Smooth muscle cell (in vitro differentiated cells): ENCODE results near the gene OR5A2. TPM values are rescaled to one million over a fixed set of nuclear protein-coding genes. Genes with fewer than 3 reads are reported as not detected.

Source experiments
- DNase-seq: peaks from one replicate; lab custom pipeline; 2025; ENCODE audit not compliant: unreplicated experiment; lab: John Stamatoyannopoulos, UW
- H2AFZ ChIP-seq: fragments of 200-600 bp; sonication (generic); 2 replicates; pipeline ENCODE4 v1.6.0; 2016; ENCODE audit warnings: antibody characterized with exemption, low read depth, mild to moderate bottlenecking
- H3F3A ChIP-seq: fragments of 200-600 bp; sonication (generic); 2 replicates; pipeline ENCODE4 v1.6.0; 2017; ENCODE audit warnings: antibody characterized with exemption, low read depth
- H3K27ac ChIP-seq: fragments of 200-600 bp; sonication (generic); 2 replicates; pipeline ENCODE4 v1.5.1; 2016; ENCODE audit warnings: low read depth, mild to moderate bottlenecking
- H3K27me3 ChIP-seq: fragments of 200-600 bp; sonication (generic); 2 replicates; pipeline ENCODE4 v1.6.1; 2016; ENCODE audit warnings: low read depth, mild to moderate bottlenecking
- H3K36me3 ChIP-seq: fragments of 200-600 bp; sonication (generic); 2 replicates; pipeline ENCODE4 v1.5.1; 2016; ENCODE audit warnings: low read depth
- H3K4me1 ChIP-seq: fragments of 200-600 bp; sonication (generic); 2 replicates; pipeline ENCODE4 v1.5.1; 2016; ENCODE audit warnings: low read depth
- H3K4me2 ChIP-seq: fragments of 200-600 bp; sonication (generic); 2 replicates; pipeline ENCODE4 v1.6.0; 2016; ENCODE audit warnings: mild to moderate bottlenecking
- H3K4me3 ChIP-seq: fragments of 200-600 bp; sonication (generic); 2 replicates; pipeline ENCODE4 v1.5.1; 2016; ENCODE audit warnings: mild to moderate bottlenecking
- H3K79me2 ChIP-seq: fragments of 200-600 bp; sonication (generic); 2 replicates; pipeline ENCODE4 v1.6.0; 2016; ENCODE audit warnings: low read depth, mild to moderate bottlenecking
- H3K9ac ChIP-seq: fragments of 200-600 bp; sonication (generic); 2 replicates; pipeline ENCODE4 v1.6.0; 2016; ENCODE audit warnings: low read depth
- H3K9me3 ChIP-seq: fragments of 200-600 bp; sonication (generic); replicated peaks from 2 replicates; pipeline ENCODE4 v1.5.1; 2016; ENCODE audit warnings: low read depth
- H4K20me1 ChIP-seq: fragments of 200-600 bp; sonication (generic); 2 replicates; pipeline ENCODE4 v1.6.0; 2016; ENCODE audit warnings: low read depth
- CTCF ChIP-seq: fragments of 200-600 bp; sonication (generic); IDR thresholded peaks from 2 replicates; pipeline ENCODE4 v1.5.1; 2017; ENCODE audit warnings: borderline replicate concordance, mild to moderate bottlenecking, antibody characterized with exemption; ENCODE audit not compliant: insufficient read depth, poor library complexity, severe bottlenecking
- WGBS: methylation state at CpG from one replicate; pipeline ENCODE4 v1.1.7; 2016; ENCODE audit warnings: low lambda C conversion rate; 5-methylcytosine and 5-hydroxymethylcytosine counted together
- polyA plus RNA-seq: library from polyadenylated mRNA; unstranded; fragments of >200 nt; fragmentation: Nextera tagmentation; extraction: Ambion mirVana; gene quantifications from 2 replicates; pipeline ENCODE4 v1.2.1, GENCODE V29; 2016
- total RNA-seq: library from RNA; depleted of rRNA; stranded (reverse); fragments of >200 nt; gene quantifications from 2 replicates; pipeline ENCODE4 v1.2.3, GENCODE V29; 2014

OR5A2 gene
- total and polyA plus RNA-seq, 2 experiments from 2014 or later, result not detected

- no peak overlapping the region for H3K9ac ChIP-seq
- TF ChIP-seq CTCF, result no peak
- H2AFZ ChIP-seq, result no peak overlapping the region
- peaks cover 18% of the 10 kb centered on the region for H3K4me1 ChIP-seq
- H3K36me3 ChIP-seq, result no peaks in the 10 kb centered on the region
- H3K4me3 ChIP-seq, result no peak overlapping the region
- 32% methylated on average over 4 of the region's 4 CpGs for WGBS
- H3K4me2 ChIP-seq, result no peak overlapping the region
- H3K27ac ChIP-seq, result no peak overlapping the region
- no peaks in the 10 kb centered on the region for H4K20me1 ChIP-seq
- H3K79me2 ChIP-seq, result no peaks in the 10 kb centered on the region
- no peaks in the 10 kb centered on the region for H3F3A ChIP-seq
- DNase-seq, result no peak
- no peaks in the 10 kb centered on the region for H3K27me3 ChIP-seq
- no peaks in the 10 kb centered on the region for H3K9me3 ChIP-seq
Observed at GRCh38 chr11:59425131-59425530, 1.1 kb downstream of the OR5A2 start.

GRCh38 chr11:59423835-59424234 lies 2.4 kb downstream of the OR5A2 start:
- WGBS, result 77% methylated on average over 2 of the region's 2 CpGs
- no peaks in the 10 kb centered on the region for H3K9me3 ChIP-seq
- H3K9ac ChIP-seq, result no peak overlapping the region
- no peak overlapping the region for H3K4me2 ChIP-seq
- H3K27ac ChIP-seq, result no peak overlapping the region
- no peaks in the 10 kb centered on the region for H3K36me3 ChIP-seq
- H3K4me3 ChIP-seq, result no peak overlapping the region
- no peak for TF ChIP-seq CTCF
- no peak overlapping the region for H2AFZ ChIP-seq
- H4K20me1 ChIP-seq, result no peaks in the 10 kb centered on the region
- no peaks in the 10 kb centered on the region for H3F3A ChIP-seq
- no peak for DNase-seq
- H3K79me2 ChIP-seq, result no peaks in the 10 kb centered on the region
- H3K4me1 ChIP-seq, result peaks cover 18% of the 10 kb centered on the region
- no peaks in the 10 kb centered on the region for H3K27me3 ChIP-seq

GRCh38 chr11:59418156-59418555 lies 8.1 kb downstream of the OR5A2 start:
- H3K79me2 ChIP-seq, result no peaks in the 10 kb centered on the region
- H3K4me3 ChIP-seq, result no peak overlapping the region
- no peaks in the 10 kb centered on the region for H3F3A ChIP-seq
- H3K27ac ChIP-seq, result no peak overlapping the region
- WGBS, result 93% methylated on average over 2 of the region's 2 CpGs
- no peak overlapping the region for H3K9ac ChIP-seq
- H4K20me1 ChIP-seq, result no peaks in the 10 kb centered on the region
- H3K9me3 ChIP-seq, result no peaks in the 10 kb centered on the region
- H2AFZ ChIP-seq, result no peak overlapping the region
- no peak for DNase-seq
- no peak overlapping the region for H3K4me2 ChIP-seq
- no peak for TF ChIP-seq CTCF
- no peaks in the 10 kb centered on the region for H3K4me1 ChIP-seq
- H3K36me3 ChIP-seq, result no peaks in the 10 kb centered on the region
- H3K27me3 ChIP-seq, result no peaks in the 10 kb centered on the region

- WGBS, result 84% methylated on average over 5 of the region's 5 CpGs
- Histone ChIP-seq H4K20me1 (no peaks in the 10 kb centered on the region), H3K36me3 (no peaks in the 10 kb centered on the region), H3K79me2 (no peaks in the 10 kb centered on the region), H3K4me2 (no peak overlapping the region), H3K4me3 (no peak overlapping the region), H3K9ac (no peak overlapping the region), H3K4me1 (no peaks in the 10 kb centered on the region), H3F3A (no peaks in the 10 kb centered on the region), H3K27me3 (no peaks in the 10 kb centered on the region), H2AFZ (no peak overlapping the region), H3K9me3 (no peaks in the 10 kb centered on the region), H3K27ac (no peak overlapping the region)
- TF ChIP-seq CTCF, result no peak
- no peak for DNase-seq
Observed at GRCh38 chr11:59417023-59417422, 9.2 kb downstream of the OR5A2 start.
